Occipital lobe (tissue), 2 donors: Measurements from ENCODE around the gene NMRK2. TPM values are rescaled to one million over a fixed set of nuclear protein-coding genes. Genes with fewer than 3 reads are reported as not detected.
"Not testable (repeated sequence)": the region's sequence is repeated elsewhere in the genome, so short reads cannot be mapped to it uniquely, and the experiment has no call there.

Experiments used
- DNase-seq: peaks from one replicate; lab custom pipeline; 2025; lab: John Stamatoyannopoulos, UW
- total RNA-seq: library from RNA; depleted of rRNA; stranded (reverse); fragments of >200 nt; gene quantifications from one replicate; pipeline ENCODE4 v1.2.3, GENCODE V29; 2014

NMRK2 gene
- total RNA-seq, 1 donor from 2014 or later = not detected

DNA sequence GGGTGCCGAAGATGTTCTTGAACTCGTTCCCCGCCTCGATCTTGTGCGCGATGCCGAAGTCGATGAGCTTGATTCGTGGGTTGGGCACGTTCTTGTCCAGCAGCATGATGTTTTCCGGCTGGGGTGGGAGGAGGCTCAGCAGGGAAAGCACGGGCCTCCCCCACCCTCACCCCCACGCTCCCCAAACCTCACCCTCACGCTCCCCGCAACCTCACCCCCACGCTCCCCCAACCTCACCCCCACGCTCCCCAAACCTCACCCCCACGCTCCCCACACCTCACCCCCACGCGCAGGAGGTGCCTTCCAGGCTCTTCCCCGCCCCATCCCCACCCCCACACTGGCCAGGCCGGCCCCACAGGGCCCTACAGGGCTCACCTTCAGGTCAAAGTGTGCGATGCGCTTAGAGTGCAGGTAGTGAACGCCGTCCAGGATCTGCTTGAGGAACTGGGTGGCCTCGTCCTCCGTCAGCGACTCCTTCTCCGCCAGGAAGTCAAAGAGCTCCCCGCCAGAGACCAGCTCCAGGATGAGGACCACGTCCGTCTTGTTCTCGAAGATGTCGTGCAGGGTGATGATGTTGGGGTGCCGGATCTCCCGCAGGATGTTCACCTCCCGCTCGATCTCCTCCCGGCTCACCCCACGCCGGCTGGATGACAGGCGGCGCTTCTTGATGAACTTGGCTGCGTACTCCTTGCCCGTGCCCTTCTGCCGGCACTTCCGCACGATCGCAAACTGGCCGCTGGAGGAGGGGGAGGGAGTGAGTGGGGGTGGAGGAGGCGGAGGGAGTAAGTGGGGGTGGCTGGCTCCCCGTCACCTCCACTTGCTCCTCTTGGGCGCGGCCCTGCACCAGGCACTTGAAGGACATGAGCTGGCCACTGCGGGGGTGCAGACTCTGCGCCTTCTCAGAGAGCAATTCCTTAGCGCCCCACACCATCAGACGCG is 31.7 kb downstream of the NMRK2 start:
- DNase-seq = no peak

DNA sequence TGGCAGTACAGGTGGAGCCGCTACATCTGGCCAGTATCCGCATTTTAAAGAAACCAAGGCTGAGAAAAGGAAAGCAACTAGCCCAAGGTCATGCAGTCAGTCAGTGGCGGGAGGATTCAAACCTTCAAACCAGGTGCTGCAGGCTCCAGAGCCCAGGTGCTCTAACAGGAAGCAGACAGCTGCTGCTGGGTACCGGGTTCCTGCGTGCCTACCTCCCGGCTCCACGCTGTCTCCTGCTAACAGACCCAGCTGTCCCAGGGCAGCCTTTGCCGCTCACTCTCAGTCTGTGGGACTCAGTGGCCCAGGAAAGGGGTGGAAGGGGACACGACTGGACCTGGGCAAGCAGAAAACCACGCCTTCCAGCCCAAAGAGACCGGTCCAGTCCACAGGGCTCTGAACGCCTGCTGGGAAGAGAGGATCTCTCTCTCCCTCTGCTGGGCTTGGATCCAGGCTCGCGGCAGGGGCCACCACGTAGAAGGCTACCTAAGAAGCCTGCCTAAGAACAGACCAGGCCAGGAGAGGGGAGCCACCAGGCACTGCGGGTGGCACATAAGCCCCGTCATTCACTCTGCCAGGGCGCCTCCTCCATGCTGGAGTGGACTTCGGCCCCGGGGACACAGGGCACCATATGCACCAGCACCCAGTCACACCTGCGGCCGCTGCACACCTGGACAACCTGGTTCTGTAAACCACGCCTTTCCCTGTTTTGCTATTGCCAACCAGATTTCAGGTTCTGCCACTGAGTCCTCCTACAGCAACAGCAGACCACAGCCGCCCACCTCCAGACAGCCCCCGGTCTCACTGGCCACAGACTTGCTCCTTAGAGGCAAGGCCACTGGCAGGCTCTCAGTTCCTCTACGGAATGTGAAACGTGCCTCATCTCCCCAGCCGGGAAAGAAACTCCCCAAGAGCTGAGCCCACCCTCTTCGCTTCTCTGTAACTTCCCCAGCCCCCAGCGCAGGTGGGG is 33.5 kb downstream of the NMRK2 start:
- no peak for DNase-seq

- DNase-seq = not testable (repeated sequence)
Observed at GRCh38 chr19:3967983-3968382, 35.1 kb downstream of the NMRK2 start.

DNA sequence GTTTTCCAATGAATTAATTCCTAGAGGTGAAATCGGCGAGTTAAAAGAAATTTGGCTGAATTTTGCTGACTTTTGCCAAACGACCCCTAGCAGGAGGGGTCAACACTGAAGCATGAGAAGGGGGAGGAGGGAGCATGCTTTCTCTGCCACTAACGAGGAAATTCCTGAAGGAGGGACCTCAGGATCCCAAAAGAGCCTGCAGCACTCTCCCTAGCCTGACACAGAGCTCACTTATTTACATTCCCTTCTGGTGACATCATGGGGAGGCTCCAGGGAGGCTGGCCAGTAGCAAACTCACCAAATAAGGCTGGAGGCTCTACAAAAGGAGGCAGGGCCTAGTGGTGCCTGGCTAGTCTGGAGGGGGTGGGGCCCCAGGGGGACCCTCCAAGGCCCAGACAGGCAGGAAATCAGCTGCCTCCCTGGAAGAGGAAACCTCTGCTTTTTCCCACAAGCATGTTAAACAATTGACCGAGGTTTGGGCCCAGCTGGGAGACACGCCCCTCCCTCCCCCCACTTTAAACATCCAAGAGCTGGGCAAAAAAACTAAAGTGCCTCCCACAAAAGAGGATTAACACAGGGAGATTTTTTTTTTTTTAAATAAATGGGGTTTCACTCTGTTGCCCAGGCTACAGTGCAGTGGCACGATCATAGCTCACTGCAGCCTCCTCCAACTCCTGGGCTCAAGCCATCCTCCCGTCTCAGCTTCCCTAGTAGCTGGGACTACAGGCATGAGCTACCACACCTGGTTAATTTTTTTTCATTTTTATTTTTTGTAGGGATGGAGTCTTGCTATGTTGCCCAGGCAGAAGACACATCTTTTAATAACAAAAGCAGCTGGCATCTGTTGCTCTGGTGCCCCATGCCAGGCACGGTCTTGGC is 35.9 kb downstream of the NMRK2 start:
- no peak for DNase-seq

GRCh38 chr19:3969435-3970312 is 36.8 kb downstream of the NMRK2 start:
- DNase-seq = no peak

DNA sequence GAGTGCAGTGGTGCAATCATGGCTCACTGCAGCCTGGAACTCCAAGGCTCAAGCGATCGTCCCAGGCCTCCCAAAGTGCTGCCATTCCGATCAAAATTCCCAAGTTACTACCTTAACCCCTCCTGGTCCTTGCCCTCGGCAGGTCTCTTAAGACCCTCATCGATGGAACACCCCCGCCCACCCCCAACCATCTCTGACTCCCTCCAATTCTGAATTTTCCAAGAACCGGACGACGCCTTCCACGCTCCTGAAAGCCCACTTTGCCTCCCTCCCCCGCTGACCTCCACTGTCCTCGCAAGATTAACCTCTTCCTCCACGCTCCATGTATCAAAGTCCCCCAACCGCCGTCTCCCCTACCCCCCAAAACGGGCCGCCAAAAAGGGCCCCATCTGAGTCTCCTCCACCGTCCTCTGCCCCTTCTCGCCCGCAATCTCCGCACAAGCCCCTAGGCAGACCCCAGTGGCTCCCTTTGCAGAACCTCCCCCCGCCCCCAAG is 37.5 kb downstream of the NMRK2 start:
- DNase-seq = no peak

DNA sequence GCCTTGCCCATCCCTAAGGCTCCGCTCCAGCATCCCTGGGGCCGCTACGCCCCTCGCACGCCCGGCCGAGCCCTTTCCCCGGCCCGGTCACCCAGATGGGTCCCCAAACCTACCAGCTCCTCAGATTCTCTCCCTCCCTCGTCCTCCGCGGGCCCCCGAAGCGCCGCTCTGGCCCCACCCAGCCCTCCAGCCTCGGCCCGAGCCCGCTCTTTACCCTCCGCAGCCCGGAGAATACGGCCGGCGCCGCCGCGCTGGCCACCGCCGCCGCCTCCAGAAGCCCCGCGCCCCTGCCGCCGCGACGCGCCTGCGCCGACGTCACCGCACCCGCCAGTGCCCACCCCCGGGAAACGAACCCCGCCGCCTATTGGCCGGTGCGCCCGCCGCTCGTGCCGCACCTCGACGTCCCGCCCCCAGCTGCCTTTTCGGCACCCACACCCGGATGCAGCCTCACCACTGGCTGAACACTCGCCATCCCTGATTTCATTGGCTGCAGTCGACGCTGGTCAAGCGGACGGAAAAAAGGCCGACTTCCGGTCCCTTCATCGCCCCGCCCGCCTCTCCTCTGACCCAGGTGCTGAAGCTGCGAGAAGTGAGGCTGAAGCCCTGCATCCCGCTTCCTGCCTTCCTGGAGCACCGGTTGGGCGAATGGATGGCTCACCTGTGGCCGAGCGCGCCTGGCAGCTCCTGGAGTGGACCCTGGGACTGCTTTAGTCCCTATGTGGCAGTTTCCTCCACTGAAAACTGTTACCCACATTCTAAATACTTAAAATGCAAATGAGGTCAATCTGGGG is 38.1 kb downstream of the NMRK2 start, which contains the start of gene DAPK3:
DAPK3 (minus strand) TSS at position 292 of the 791 bp plus-strand sequence. CDS start 1,364 bp downstream, outside the sequence.
- DNase-seq = peak; percentile 98

DNA sequence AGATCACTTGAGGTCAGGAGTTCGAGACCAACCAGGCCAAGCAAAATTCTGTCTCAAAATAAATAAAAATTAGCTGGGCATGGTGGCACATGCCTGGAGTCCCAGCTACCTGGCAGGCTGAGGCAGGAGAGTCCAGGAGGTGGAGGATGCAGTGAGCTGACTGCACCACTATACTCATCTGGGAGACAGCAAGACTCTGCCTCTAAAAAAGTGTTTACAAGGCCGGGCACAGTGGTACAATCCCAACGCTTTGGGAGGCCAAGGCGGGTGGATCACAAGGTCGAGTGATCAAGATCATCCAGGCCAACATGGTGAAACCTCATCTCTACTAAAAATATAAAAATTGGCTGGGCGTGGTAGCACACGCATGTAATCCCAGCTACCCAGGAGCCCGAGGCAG is 42.3 kb downstream of the NMRK2 start:
- no peak for DNase-seq

GRCh38 chr19:3975637-3976087 is 42.8 kb downstream of the NMRK2 start:
- DNase-seq = no peak

DNA sequence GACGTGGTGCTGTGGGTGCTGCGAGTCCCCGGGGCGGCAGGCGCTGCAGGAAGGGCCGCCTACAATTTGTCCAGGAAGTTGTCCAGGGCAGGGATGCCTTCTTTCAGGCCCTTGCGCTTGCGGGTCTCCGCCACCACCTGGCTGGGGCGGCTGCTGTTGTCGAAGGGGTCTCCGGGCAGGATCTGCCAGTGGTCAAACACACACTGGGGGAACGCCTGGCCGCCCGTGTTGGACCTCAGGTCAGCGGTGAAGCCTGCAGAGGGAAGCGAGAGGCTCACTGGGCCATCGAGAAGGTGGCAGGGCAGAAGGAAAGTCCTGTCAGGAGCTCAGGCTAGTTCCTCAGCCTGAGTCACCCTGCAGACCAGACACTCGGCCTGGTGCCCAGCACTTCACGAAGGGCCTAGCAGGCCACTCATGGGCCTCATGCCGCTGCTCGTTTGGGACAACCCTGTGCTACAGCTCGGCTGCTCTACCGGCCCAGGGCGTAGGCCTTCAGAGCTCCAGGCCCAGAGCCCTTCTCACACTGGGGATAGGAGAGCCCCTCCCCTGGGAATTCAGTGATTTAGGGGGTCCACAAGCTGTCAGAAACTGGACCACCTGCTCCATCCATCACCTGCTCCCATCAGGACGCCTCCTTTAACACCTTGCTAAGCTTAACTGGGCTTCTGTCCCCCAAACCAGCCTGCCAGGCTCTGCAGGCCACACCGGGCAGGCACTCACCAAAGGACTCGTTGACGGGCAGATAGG is 43.8 kb downstream of the NMRK2 start:
- DNase-seq = no peak

DNA sequence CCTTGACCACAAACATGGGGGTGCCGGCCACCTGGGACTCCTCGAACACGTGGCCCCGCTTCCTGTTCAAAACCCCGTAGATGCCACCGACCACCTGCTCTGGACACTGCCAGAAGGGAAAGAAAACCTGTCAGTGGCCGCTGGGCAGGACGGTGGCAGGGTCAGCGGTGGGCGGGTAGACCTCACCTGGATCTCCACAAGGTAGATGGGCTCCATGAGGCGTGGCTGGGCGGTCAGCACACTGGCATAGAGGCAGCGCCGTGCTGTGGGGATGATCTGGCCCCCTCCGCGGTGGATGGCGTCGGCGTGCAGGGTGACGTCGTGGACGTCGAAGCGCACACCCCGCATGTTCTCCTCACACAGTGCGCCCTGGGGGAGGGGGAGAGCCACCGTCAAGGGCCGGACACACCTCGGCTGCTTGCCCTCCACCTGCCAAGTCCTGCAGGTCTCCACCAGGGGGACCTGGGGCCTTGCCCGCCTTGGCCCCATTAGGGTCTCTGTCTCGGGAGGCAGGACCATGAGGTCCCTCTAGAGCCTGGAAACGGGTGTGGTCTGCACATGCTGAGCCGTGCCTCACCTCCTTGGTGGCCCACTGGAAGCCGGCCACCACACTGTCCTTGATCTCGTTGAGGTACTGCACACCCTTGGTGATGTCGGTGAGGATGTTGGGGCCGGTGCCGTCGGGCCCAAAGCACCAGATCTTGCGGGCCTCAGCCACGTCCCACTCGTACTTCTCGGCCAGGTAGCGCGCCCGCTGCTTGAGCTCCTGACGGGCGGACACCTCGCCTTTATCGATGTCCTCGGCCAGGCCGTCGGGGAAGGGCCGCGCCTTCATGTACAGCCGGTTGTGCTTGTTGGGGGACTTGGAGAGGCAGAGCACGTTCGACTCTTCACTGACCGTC is 44.6 kb downstream of the NMRK2 start:
- DNase-seq = no peak

GRCh38 chr19:3978145-3978544 is 45.3 kb downstream of the NMRK2 start:
- no peak for DNase-seq

GRCh38 chr19:3979289-3979673 is 46.4 kb downstream of the NMRK2 start:
- no peak for DNase-seq

DNA sequence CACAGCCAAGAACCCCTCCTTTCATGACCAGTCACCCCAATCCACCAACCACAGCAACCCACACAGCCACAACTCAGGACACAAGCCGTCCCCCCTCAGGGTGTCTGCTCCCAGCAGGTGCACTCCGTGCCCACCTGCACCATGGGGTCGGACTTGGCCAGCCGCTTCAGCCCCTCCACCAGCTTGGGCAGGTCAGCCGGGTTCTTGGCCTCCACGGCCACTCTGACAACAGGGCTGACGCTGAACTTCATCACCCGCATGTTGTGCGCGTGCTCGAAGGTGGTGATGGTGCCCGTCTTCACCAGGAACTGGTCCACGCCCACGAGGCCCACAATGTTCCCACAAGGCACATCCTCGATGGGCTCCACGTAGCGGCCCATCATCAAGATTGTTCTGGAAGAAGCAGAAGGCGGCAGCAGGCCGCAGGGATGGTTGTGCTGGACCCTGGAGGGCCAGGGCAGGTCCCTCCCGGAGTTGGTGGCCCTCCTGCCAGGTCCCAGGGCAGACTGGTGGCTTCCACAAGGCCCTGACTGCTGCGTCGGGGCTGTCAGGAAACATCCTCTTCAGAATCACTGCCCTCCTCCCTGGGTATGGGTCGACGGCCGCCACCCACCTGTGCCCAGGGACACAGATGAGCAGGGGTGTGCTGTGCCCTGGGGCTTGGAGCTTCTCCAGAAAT is 46.9 kb downstream of the NMRK2 start:
- DNase-seq = no peak

- no peak for DNase-seq
Observed at GRCh38 chr19:3980353-3981251, 47.7 kb downstream of the NMRK2 start.

DNA sequence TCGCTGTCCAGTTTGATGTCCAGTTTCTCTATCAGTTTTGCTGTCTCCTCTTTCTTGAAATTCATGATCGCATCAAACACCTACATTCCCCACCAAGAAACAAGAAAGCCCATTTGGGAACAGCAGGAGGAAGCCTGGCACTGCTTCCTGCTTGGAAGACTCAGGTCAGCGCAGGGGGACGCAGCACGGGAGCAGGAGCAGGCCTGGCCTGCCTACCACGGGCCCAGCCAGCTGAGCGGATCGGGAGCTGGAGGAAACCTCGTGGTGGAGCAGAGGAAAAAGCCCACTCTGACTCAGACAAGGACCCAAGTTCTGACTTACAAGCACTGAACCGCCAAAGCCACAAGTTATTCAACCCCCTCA is 48.5 kb downstream of the NMRK2 start:
- DNase-seq = no peak
